ENCODE results near the gene OSBPL6. TPM values are rescaled to one million over a fixed set of nuclear protein-coding genes. Genes with fewer than 3 reads are reported as not detected.

OSBPL6 gene
- total RNA-seq, 1 experiment from 2014 or later: 11.6 TPM

GRCh38 chr2:178331474-178332432, 137.4 kb downstream of the OSBPL6 start (continued):
- no peak for TF ChIP-seq ELF1 (IDR thresholded peaks at IDR 0.05; ENCODE audit: borderline replicate concordance, low read depth)
- TF ChIP-seq EGR1 (IDR thresholded peaks at IDR 0.05; ENCODE audit: low read depth): no peak
- TF ChIP-seq TCF7L2 (IDR thresholded peaks at IDR 0.05; ENCODE audit: borderline replicate concordance, extremely low read depth, insufficient read depth, insufficient read length): no peak

- no peak for TF ChIP-seq CTCF (IDR thresholded peaks at IDR 0.05 in 2 of 3, conservative IDR thresholded peaks at IDR 0.05 in 1 of 3; ENCODE audit: borderline replicate concordance in 1 of 3, insufficient read depth in 1 of 3, low read depth in 2 of 3, low read length in 2 of 3)
- no peak for TF ChIP-seq RAD21 (IDR thresholded peaks at IDR 0.05; ENCODE audit: low read depth)
- no peak for TF ChIP-seq EZH2phosphoT487 (IDR thresholded peaks at IDR 0.05; ENCODE audit: borderline replicate concordance)
- TF ChIP-seq ELF1 (IDR thresholded peaks at IDR 0.05; ENCODE audit: borderline replicate concordance, low read depth): no peak
- no peak for TF ChIP-seq CEBPB (IDR thresholded peaks at IDR 0.05; ENCODE audit: low read depth)
- TF ChIP-seq SP1 (IDR thresholded peaks at IDR 0.05; ENCODE audit: low read depth): no peak
- TF ChIP-seq POLR2A (IDR thresholded peaks at IDR 0.05; ENCODE audit: borderline replicate concordance, extremely low read depth, insufficient read depth, insufficient read length): no peak
- DNase-seq (ENCODE audit: low read depth, low spot score): no peak
- no peaks in the 10 kb centered on the region for H3K4me1 ChIP-seq (ENCODE audit: control insufficient read depth in 1 of 2, insufficient read depth in 2 of 2, low read length in 2 of 2)
- no peaks in the 10 kb centered on the region for H3K27me3 ChIP-seq (ENCODE audit: insufficient read depth, low read length)
- H3K27ac ChIP-seq (ENCODE audit: low read depth, low read length): no peak overlapping the region
- H3K4me2 ChIP-seq (ENCODE audit: low read length): no peak overlapping the region
- H2AFZ ChIP-seq (ENCODE audit: low read depth, low read length, poor library complexity, severe bottlenecking): no peak overlapping the region
- BruUV-seq (replicated peaks): no TSS peak
- H3K9me3 ChIP-seq (ENCODE audit: control insufficient read depth in 1 of 2, insufficient read depth in 1 of 2, low read depth in 1 of 2, low read length in 2 of 2): no peaks in the 10 kb centered on the region
- ChIA-PET CTCF (no interaction called here), POLR2A (no interaction called here), RAD21 (ENCODE audit: low non-redundant PET in 1 of 2, low total read pairs in 2 of 2, uncharacterized antibody in 2 of 2, unreplicated experiment in 2 of 2) (no interaction called here)
- no peak overlapping the region for H3K9ac ChIP-seq (ENCODE audit: low read length)
- no peaks in the 10 kb centered on the region for H3K79me2 ChIP-seq (ENCODE audit: insufficient read depth, low read length)
- no peak overlapping the region for H3K4me3 ChIP-seq (replicated peaks in 1 of 2; ENCODE audit: low read depth in 1 of 2, low read length in 2 of 2)
- no peaks in the 10 kb centered on the region for H3K36me3 ChIP-seq (ENCODE audit: control insufficient read depth in 1 of 2, insufficient read depth in 2 of 2, low read length in 2 of 2)
- no peaks in the 10 kb centered on the region for H4K20me1 ChIP-seq (ENCODE audit: insufficient read depth)
- intact Hi-C loops (cut with micrococcal nuclease): no loop called here
- no peaks in the 10 kb centered on the region for H3K9me2 ChIP-seq (ENCODE audit: insufficient read depth)
- ATAC-seq: no peak
Measured at GRCh38 chr2:178333851-178334250, 139.5 kb downstream of the OSBPL6 start.

Measured in HCT116 (cell line).